Loucy (cell line): Measurements from ENCODE around the gene TMEM250.

Source experiments
- CTCF ChIP-seq: fragments of 200-600 bp; sonication (generic); conservative IDR thresholded peaks from 2 replicates; pipeline ENCODE4 v1.5.1; 2014; ENCODE audit warnings: mild to moderate bottlenecking, antibody characterized with exemption, low read length
- EZH2phosphoT487 ChIP-seq: fragments of 200-600 bp; IDR thresholded peaks from 2 replicates; pipeline ENCODE4 v1.6.1; 2018; ENCODE audit warnings: antibody characterized with exemption, mild to moderate bottlenecking, moderate library complexity, borderline replicate concordance

DNA sequence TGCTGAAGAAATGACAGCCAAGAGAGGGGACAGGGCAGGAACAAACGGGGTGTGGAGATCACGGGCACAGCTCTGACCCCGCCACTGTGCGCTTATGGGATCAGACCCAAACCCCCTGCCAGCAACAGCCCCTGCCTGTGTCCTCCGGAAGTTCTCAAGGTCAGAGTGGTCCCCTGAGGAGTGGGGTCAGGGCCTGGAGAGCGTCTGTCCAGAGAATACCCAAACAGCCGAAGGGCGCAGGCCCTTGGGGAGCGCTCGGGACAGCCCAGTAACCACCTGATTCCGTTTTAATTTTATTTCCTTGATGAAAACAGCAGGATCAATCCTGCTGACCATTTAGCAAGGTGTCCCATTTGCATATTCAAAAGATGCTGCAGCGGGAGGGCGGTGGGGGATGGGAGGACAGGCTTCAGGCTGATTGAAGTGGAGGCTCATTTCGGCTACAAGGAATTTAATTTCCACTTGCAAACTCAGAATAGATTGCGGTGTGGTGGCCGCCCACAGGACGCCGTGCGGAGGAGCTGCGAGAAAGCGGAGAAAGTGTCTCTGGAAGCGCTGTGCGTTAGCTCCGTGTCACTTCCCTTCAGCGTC is 32.6 kb upstream of the TMEM250 start:
- TF ChIP-seq CTCF (no peak), EZH2phosphoT487 (no peak)
